ENCODE data around the gene UGT1A5.

The UGT1A5 gene

GRCh38 chr2:233813236-233814055 is 100.7 kb downstream of the UGT1A5 start:
- DNase-seq = no peak

- no peak for DNase-seq
Measured at GRCh38 chr2:233814056-233814835, 101.5 kb downstream of the UGT1A5 start.

GRCh38 chr2:233815861-233816260 is 103.2 kb downstream of the UGT1A5 start:
- no peak for DNase-seq

- DNase-seq = no peak
Measured at GRCh38 chr2:233816334-233816733, 103.6 kb downstream of the UGT1A5 start.

GRCh38 chr2:233816771-233817170 is 104.1 kb downstream of the UGT1A5 start:
- no peak for DNase-seq

GRCh38 chr2:233817361-233817911 is 104.7 kb downstream of the UGT1A5 start:
- DNase-seq = no peak

- DNase-seq = no peak
Measured at GRCh38 chr2:233817995-233818638, 105.4 kb downstream of the UGT1A5 start.

GRCh38 chr2:233818639-233819621 is 106.2 kb downstream of the UGT1A5 start:
- DNase-seq = no peak

- DNase-seq = no peak
Measured at GRCh38 chr2:233819884-233820773, 107.4 kb downstream of the UGT1A5 start.

- no peak for DNase-seq
Measured at GRCh38 chr2:233820774-233821105, 108.0 kb downstream of the UGT1A5 start.

GRCh38 chr2:233821196-233821595 is 108.5 kb downstream of the UGT1A5 start:
- no peak for DNase-seq

GRCh38 chr2:233821709-233822100 is 109.0 kb downstream of the UGT1A5 start:
- no peak for DNase-seq

GRCh38 chr2:233822101-233822771 is 109.5 kb downstream of the UGT1A5 start:
- no peak for DNase-seq

Data from stimulated activated CD4-positive, alpha-beta T cell treated with anti-CD3 and anti-CD28 coated beads, Interleukin-15, amount 100 ng/mL, for 24 hours (primary cell).